HEK293T (cell line): ENCODE data around the gene CCT3.

Experiments
- ARNT ChIP-seq: fragments of 450-650 bp; IDR thresholded peaks from 2 replicates; pipeline ENCODE4 v1.6.1; 2017; ENCODE audit warnings: mild to moderate bottlenecking
- BHLHE40 ChIP-seq: fragments of 450-650 bp; IDR thresholded peaks from 2 replicates; pipeline ENCODE4 v1.6.1; 2016; ENCODE audit warnings: mild to moderate bottlenecking, moderate library complexity, borderline replicate concordance
- CTBP1 ChIP-seq: fragments of 450-650 bp; IDR thresholded peaks from 2 replicates; pipeline ENCODE4 v1.6.1; 2016; ENCODE audit warnings: borderline replicate concordance
- ELF4 ChIP-seq: fragments of 450-650 bp; IDR thresholded peaks from 2 replicates; pipeline ENCODE4 v1.6.1; 2017; ENCODE audit warnings: antibody characterized with exemption
- FOXA1 ChIP-seq: fragments of 450-650 bp; IDR thresholded peaks from 2 replicates; pipeline ENCODE4 v1.6.1; 2016; ENCODE audit warnings: mild to moderate bottlenecking
- FOXK2 ChIP-seq: fragments of 450-650 bp; IDR thresholded peaks from 2 replicates; pipeline ENCODE4 v1.6.1; 2016; ENCODE audit warnings: mild to moderate bottlenecking
- FOXM1 ChIP-seq: fragments of 450-650 bp; IDR thresholded peaks from 2 replicates; pipeline ENCODE4 v1.6.1; 2017; ENCODE audit warnings: mild to moderate bottlenecking, borderline replicate concordance
- HDGF ChIP-seq: fragments of 450-650 bp; IDR thresholded peaks from 2 replicates; pipeline ENCODE4 v1.6.1; 2017; ENCODE audit warnings: antibody characterized with exemption, borderline replicate concordance
- L3MBTL2 ChIP-seq: fragments of 450-650 bp; conservative IDR thresholded peaks from 2 replicates; pipeline ENCODE4 v1.6.1; 2016; ENCODE audit warnings: mild to moderate bottlenecking
- NFRKB ChIP-seq: fragments of 450-650 bp; IDR thresholded peaks from 2 replicates; pipeline ENCODE4 v1.6.1; 2016; ENCODE audit warnings: mild to moderate bottlenecking, moderate library complexity
- SP1 ChIP-seq: fragments of 450-650 bp; IDR thresholded peaks from 2 replicates; pipeline ENCODE4 v1.6.1; 2017
- SUZ12 ChIP-seq: fragments of 450-650 bp; IDR thresholded peaks from 2 replicates; pipeline ENCODE4 v1.6.1; 2016; ENCODE audit warnings: mild to moderate bottlenecking
- TARDBP ChIP-seq: fragments of 450-650 bp; IDR thresholded peaks from 2 replicates; pipeline ENCODE4 v1.6.1; 2016
- TF ChIP-seq, protein P1 (sequence below): fragments of 450-650 bp; IDR thresholded peaks from 2 replicates; pipeline ENCODE4 v1.6.1; 2016

DNA sequence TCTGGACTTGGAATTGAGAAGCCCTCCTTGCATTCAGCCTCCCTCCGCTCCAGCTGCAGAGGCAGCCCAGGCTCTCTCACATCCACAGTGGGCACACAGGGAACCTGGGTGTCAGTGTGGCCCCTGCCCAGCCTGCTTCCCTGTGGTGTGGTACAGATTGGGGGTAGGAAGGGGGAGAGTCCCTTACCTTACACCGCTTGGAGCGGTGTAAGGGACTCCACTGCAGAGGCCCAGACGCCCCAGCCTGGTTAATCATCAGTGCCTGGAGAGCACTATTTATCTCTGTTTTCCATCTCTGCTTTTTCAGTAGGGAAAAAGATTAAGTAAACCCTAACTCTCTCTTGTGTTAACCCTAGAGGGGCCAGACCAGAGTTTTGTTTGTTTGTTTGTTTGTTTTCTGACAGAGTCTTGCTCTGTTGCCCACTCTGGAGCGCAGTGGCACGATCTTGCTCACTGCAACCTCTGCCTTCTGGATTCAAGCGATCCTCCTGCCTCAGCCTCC is 30.1 kb upstream of the CCT3 start:
- TF ChIP-seq SP1 (no peak), L3MBTL2 (no peak), FOXM1 (no peak), SUZ12 (no peak), TARDBP (no peak), CTBP1 (no peak), FOXK2 (no peak), NFRKB (no peak), ELF4 (no peak), BHLHE40 (no peak), ARNT (no peak), HDGF (no peak), FOXA1 (no peak)
- TF ChIP-seq, protein P1, sequence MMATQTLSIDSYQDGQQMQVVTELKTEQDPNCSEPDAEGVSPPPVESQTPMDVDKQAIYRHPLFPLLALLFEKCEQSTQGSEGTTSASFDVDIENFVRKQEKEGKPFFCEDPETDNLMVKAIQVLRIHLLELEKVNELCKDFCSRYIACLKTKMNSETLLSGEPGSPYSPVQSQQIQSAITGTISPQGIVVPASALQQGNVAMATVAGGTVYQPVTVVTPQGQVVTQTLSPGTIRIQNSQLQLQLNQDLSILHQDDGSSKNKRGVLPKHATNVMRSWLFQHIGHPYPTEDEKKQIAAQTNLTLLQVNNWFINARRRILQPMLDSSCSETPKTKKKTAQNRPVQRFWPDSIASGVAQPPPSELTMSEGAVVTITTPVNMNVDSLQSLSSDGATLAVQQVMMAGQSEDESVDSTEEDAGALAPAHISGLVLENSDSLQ, result no peak
